WTC11 (cell line): ENCODE measurements around the gene PHYHD1. TPM values are rescaled to one million over a fixed set of nuclear protein-coding genes. Genes with fewer than 3 reads are reported as not detected.

ENCODE experiments used
- ATAC-seq: fragments of 200-7000 bp; cut with Tn5 transposase; 2 replicates; pipeline ENCODE4 v1.10.0; 2021; ENCODE audit warnings: mild to moderate bottlenecking, moderate library complexity
- CTCF ChIA-PET: fragments of 300-600 bp; sonication (Branson Sonifier 250); formaldehyde crosslinking; loops from one replicate; lab custom pipeline; 2021; ENCODE audit warnings: antibody characterized with exemption; lab: Charles Lee
- POLR2A ChIA-PET: fragments of 350-600 bp; sonication (Branson Sonifier 250); formaldehyde crosslinking; loops from one replicate; lab custom pipeline; 2021; ENCODE audit warnings: antibody characterized with exemption; lab: Charles Lee
- DNase-seq: peaks from one replicate; pipeline ENCODE4 v3.0.0; 2021; ENCODE audit warnings: low spot score
- H3K27ac Mint-ChIP-seq: 2 replicates; pipeline ENCODE4 v1.8.0; 2021; ENCODE audit warnings: mixed read lengths
- H3K27me3 Mint-ChIP-seq: 2 replicates; pipeline ENCODE4 v1.8.0; 2021; ENCODE audit warnings: low read depth, mild to moderate bottlenecking, moderate library complexity, mixed read lengths
- H3K36me3 Mint-ChIP-seq: 2 replicates; pipeline ENCODE4 v1.8.0; 2021; ENCODE audit warnings: mixed read lengths
- H3K4me1 Mint-ChIP-seq: 2 replicates; pipeline ENCODE4 v1.8.0; 2022; ENCODE audit warnings: mixed read lengths
- H3K4me3 Mint-ChIP-seq: 2 replicates; pipeline ENCODE4 v1.8.0; 2021; ENCODE audit warnings: mild to moderate bottlenecking, moderate library complexity, mixed read lengths
- H3K9me3 Mint-ChIP-seq: 2 replicates; pipeline ENCODE4 v1.8.0; 2021; ENCODE audit warnings: mixed read lengths
- CTCF ChIP-seq: fragments of 200-600 bp; IDR thresholded peaks from 2 replicates; pipeline ENCODE4 v1.8.0; 2022; ENCODE audit warnings: antibody characterized with exemption
- E2F1 ChIP-seq: sonication (generic); formaldehyde crosslinking; IDR thresholded peaks from 2 replicates; pipeline ENCODE4 v1.8.0; 2022; ENCODE audit warnings: mild to moderate bottlenecking, missing genetic modification reagents
- E2F4 ChIP-seq: sonication (generic); formaldehyde crosslinking; IDR thresholded peaks from 2 replicates; pipeline ENCODE4 v1.8.1; 2022; ENCODE audit warnings: low read depth, mild to moderate bottlenecking, moderate library complexity, missing genetic modification reagents, borderline replicate concordance
- GABPB1 ChIP-seq: sonication (generic); formaldehyde crosslinking; IDR thresholded peaks from 2 replicates; pipeline ENCODE4 v1.8.1; 2023; ENCODE audit warnings: mild to moderate bottlenecking, missing genetic modification reagents
- KAT7 ChIP-seq: sonication (generic); formaldehyde crosslinking; IDR thresholded peaks from 2 replicates; pipeline ENCODE4 v1.8.1; 2023; ENCODE audit warnings: missing genetic modification reagents, mild to moderate bottlenecking, borderline replicate concordance
- MAX ChIP-seq: sonication (generic); formaldehyde crosslinking; IDR thresholded peaks from 2 replicates; pipeline ENCODE4 v1.8.0; 2022; ENCODE audit warnings: mild to moderate bottlenecking, missing genetic modification reagents
- MYBL2 ChIP-seq: sonication (generic); formaldehyde crosslinking; IDR thresholded peaks from 2 replicates; pipeline ENCODE4 v1.8.1; 2023; ENCODE audit warnings: mild to moderate bottlenecking, moderate library complexity, missing genetic modification reagents
- NFATC4 ChIP-seq: fragments of 250-450 bp; sonication (Bioruptor Pico); IDR thresholded peaks from 2 replicates; pipeline ENCODE4 v1.9.0; 2021; ENCODE audit warnings: mild to moderate bottlenecking
- OVOL2 ChIP-seq: fragments of 250-450 bp; sonication (Bioruptor Pico); IDR thresholded peaks from 2 replicates; pipeline ENCODE4 v1.9.0; 2021; ENCODE audit warnings: mild to moderate bottlenecking, borderline replicate concordance
- PRDM15 ChIP-seq: sonication (generic); formaldehyde crosslinking; IDR thresholded peaks from 2 replicates; pipeline ENCODE4 v1.8.0; 2022; ENCODE audit warnings: missing genetic modification reagents
- USF1 ChIP-seq: sonication (generic); formaldehyde crosslinking; IDR thresholded peaks from 2 replicates; pipeline ENCODE4 v1.8.0; 2022; ENCODE audit warnings: mild to moderate bottlenecking, missing genetic modification reagents
- ZNF416 ChIP-seq: fragments of 250-450 bp; sonication (Bioruptor Pico); IDR thresholded peaks from 2 replicates; pipeline ENCODE4 v1.9.0; 2021; ENCODE audit warnings: mild to moderate bottlenecking, inconsistent platforms
- ZNF512 ChIP-seq: sonication (generic); formaldehyde crosslinking; IDR thresholded peaks from 2 replicates; pipeline ENCODE4 v1.8.1; 2022; ENCODE audit warnings: missing genetic modification reagents, borderline replicate concordance
- total RNA-seq: library from RNA; stranded (reverse); gene quantifications from 3 replicates; pipeline ENCODE4 v1.2.3, GENCODE V29; 2021

Gene PHYHD1
- total RNA-seq, 1 experiment from 2014 or later = 14.6 TPM

- peak; percentile 32; the same call in 1 of the 2 replicates for TF ChIP-seq MAX (CRISPR knock-in tag)
- no peak for TF ChIP-seq GABPB1 (CRISPR knock-in tag)
- TF ChIP-seq NFATC4 (CRISPR knock-in tag) = no peak
- no peak for TF ChIP-seq PRDM15 (CRISPR knock-in tag)
- TF ChIP-seq USF1 = no peak
- TF ChIP-seq E2F4 (CRISPR knock-in tag) = no peak
Measured at GRCh38 chr9:128921881-128922763, 1.3 kb downstream of the PHYHD1 start (continued).

- Mint-ChIP-seq H3K4me3 (peak overlapping the region; percentile 75), H3K27me3 (no peaks in the 10 kb centered on the region), H3K27ac (no peak overlapping the region), H3K4me1 (peaks cover 18% of the 10 kb centered on the region), H3K36me3 (0 out of 2 replicates have a peak, but pooled peaks cover 4% of the 10 kb centered on the region), H3K9me3 (no peaks in the 10 kb centered on the region)
- ChIA-PET CTCF (interaction anchor here (0.6 to 1.4 kb wide), 3 partner anchors 46 to 105 kb away, joined by 3 to 4 read pairs (median 3); partner anchors contain the start of genes ENDOG and SH3GLB2), POLR2A (no interaction called here)
- TF ChIP-seq MAX (CRISPR knock-in tag) (no peak), CTCF (no peak)
- ATAC-seq (no peak), DNase-seq (no peak)
Measured at GRCh38 chr9:128923493-128923883, 2.7 kb downstream of the PHYHD1 start.

GRCh38 chr9:128927731-128928411, 7.1 kb downstream of the PHYHD1 start:
- Mint-ChIP-seq H3K4me1 (peaks cover 6% of the 10 kb centered on the region; the same call in 1 of the 2 replicates), H3K9me3 (no peaks in the 10 kb centered on the region), H3K36me3 (no peaks in the 10 kb centered on the region), H3K4me3 (no peak overlapping the region), H3K27ac (peak overlapping the region; percentile 86), H3K27me3 (no peaks in the 10 kb centered on the region)
- ATAC-seq = peak; percentile 96
- ChIA-PET CTCF (interaction anchor here (0.5 to 4.9 kb wide), 41 partner anchors 10 to 625 kb away, joined by 3 to 54 read pairs (median 5); partner anchors contain the start of genes DOLPP1, ENDOG, KYAT1 and LRRC8A), POLR2A (interaction anchor here (1.3 to 2.0 kb wide), 2 partner anchors 46 to 110 kb away, joined by 3 to 6 read pairs; partner anchors contain the start of genes ENDOG, KYAT1 and LRRC8A)
- peak; percentile 79 for DNase-seq
- no peak for TF ChIP-seq OVOL2
- TF ChIP-seq ZNF512 (CRISPR knock-in tag) = no peak
- 0 out of 2 replicates have a peak, but pooled peaks have one; percentile 21 for TF ChIP-seq USF1
- no peak for TF ChIP-seq E2F1 (CRISPR knock-in tag)
- no peak for TF ChIP-seq KAT7 (CRISPR knock-in tag)
- TF ChIP-seq ZNF416 (CRISPR knock-in tag) = no peak
- TF ChIP-seq MYBL2 = no peak
- peak; percentile 87 for TF ChIP-seq CTCF
